Activated T-cell treated with anti-CD3 and anti-CD28 coated beads, Interleukin-2, amount 50 U/mL, for 4 hours (primary cell): ENCODE measurements around the gene PLGRKT. TPM values are rescaled to one million over a fixed set of nuclear protein-coding genes. Genes with fewer than 3 reads are reported as not detected.
"Not testable (repeated sequence)": the region's sequence is repeated elsewhere in the genome, so short reads cannot be mapped to it uniquely, and the experiment has no call there.

Source experiments
- ATAC-seq, 2 donors: fragments of 200-7000 bp; cut with Tn5 transposase; one replicate each; pipeline ENCODE4 v1.10.0; 2021
- DNase-seq: peaks from one replicate; pipeline ENCODE4 v3.0.0-alpha.2; 2020
- H3K27me3 Mint-ChIP-seq: one replicate; pipeline ENCODE4 v1.8.0; 2021; ENCODE audit warnings: low read depth, mixed read lengths
- H3K36me3 Mint-ChIP-seq: one replicate; pipeline ENCODE4 v1.8.0; 2022; ENCODE audit warnings: mixed read lengths; ENCODE audit not compliant: insufficient read depth
- H3K4me1 Mint-ChIP-seq: one replicate; pipeline ENCODE4 v1.8.0; 2021; ENCODE audit warnings: low read depth, mixed read lengths
- H3K4me3 Mint-ChIP-seq: one replicate; pipeline ENCODE4 v1.8.0; 2021; ENCODE audit warnings: mild to moderate bottlenecking, moderate library complexity, mixed read lengths
- H3K9me3 Mint-ChIP-seq: one replicate; pipeline ENCODE4 v1.8.0; 2021; ENCODE audit warnings: mixed read lengths
- total RNA-seq, 3 donors: library from RNA; stranded (reverse); gene quantifications; one replicate each; pipeline ENCODE4 v1.2.1, GENCODE V29; 2021

PLGRKT gene
- total RNA-seq, 3 donors from 2014 or later: 23.7 to 45.3 (median 30.9) TPM

DNA sequence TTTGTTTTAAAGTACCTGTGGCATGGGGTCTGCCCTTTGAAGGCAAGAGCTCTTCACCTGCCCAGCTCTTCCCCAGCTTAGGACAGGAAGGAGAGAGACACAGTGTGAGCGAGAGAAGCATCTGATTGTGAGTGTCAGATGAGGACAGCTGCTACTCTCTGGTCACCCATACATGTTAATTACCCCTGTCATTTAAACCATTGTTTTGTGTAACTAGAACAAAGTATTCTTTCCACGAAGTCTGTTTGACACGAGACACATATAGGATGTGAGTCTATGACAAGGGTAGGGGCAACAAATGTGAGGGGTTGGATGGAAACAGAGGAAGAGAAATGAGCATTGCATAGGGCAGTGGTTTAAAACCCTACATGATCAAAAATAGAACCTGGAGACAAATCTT lies 9.6 kb upstream of the PLGRKT start:
- Mint-ChIP-seq H3K4me1 (peaks cover 50% of the 10 kb centered on the region), H3K27me3 (peaks cover 2% of the 10 kb centered on the region), H3K4me3 (peak overlapping the region; percentile 46), H3K9me3 (peaks cover 5% of the 10 kb centered on the region), H3K36me3 (peaks cover 6% of the 10 kb centered on the region)
- DNase-seq (no peak), ATAC-seq (no peak)

DNA sequence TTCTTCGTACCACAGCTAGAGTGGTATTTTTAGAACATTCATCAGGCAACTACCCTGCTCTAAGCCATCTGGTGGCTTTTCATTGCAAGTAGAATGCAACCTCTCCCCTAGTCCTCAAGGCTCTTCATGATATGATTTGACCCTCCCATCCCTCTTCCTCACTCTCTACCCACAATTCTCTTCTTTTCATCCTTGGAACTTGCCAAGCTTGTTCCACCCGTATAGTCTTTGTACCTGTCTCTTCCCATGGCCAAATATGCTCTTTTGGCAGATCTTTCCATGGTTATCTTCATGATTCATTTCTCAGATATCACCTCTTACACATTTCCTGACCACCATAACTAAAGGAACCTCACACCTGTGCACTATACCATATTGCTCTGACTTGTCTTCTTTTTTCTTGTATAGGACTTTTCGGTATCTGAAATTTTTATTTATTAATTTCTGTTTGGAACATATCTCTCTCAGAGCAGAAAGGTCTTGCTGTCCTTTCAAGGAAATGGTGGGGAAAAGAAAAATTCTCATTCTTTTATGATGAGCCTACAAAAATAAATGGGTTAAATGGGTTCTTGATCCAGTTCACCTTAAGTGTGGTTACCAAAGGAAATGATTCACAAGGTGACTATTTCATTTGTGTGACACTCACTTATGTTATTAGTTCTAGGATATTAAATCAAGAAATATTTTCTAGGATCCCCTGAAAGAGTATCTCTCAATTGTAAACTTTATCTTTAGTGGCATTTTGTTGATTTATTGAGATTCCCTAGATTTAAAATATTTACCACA lies 8.9 kb upstream of the PLGRKT start:
- Mint-ChIP-seq H3K27me3 (peaks cover 2% of the 10 kb centered on the region), H3K36me3 (peaks cover 2% of the 10 kb centered on the region), H3K4me1 (peaks cover 50% of the 10 kb centered on the region), H3K9me3 (peaks cover 5% of the 10 kb centered on the region), H3K4me3 (peak overlapping the region; percentile 46)
- ATAC-seq (peak; percentile 41 to 55), DNase-seq (no peak)

DNA sequence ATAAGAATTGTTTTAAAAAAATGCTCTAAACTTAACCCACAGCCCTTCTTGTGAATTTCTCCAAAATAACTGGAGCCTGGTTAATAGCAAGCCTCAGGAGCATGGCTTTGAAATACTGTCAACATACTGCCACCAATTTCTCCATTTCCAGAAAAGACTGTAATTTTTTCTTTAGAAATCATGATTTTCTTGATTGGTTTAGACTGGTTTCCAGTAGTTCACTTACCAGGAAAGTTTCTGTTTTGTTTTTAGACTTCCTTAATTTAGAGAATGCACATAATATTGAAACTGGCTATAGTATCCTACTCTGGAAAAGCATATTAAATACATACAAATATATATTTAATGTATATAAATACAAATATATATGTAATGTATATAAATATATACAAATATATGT lies 8.2 kb upstream of the PLGRKT start:
- peaks cover 2% of the 10 kb centered on the region for H3K27me3 Mint-ChIP-seq
- DNase-seq (no peak), ATAC-seq (no peak)
- peaks cover 49% of the 10 kb centered on the region for H3K4me1 Mint-ChIP-seq
- no peak overlapping the region for H3K4me3 Mint-ChIP-seq
- H3K36me3 Mint-ChIP-seq: no peaks in the 10 kb centered on the region
- H3K9me3 Mint-ChIP-seq: peaks cover 5% of the 10 kb centered on the region

DNA sequence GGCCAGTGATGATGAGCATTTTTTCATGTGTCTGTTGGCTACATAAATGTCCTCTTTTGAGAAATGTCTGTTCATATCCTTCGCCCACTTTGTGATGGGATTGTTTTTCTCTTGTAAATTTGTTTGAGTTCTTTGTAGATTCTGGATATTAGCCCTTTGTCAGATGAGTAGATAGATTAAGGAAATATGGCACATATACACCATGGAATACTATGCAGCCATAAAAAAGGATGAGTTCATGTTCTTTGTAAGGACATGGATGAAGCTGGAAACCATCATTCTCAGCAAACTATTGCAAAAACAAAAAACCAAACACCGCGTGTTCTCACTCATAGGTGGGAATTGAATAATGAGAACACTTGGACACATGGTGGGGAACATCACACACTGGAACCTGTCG lies 7.4 kb upstream of the PLGRKT start:
- not testable (repeated sequence) for H3K36me3 Mint-ChIP-seq, H3K9me3 Mint-ChIP-seq, H3K4me3 Mint-ChIP-seq, H3K27me3 Mint-ChIP-seq, DNase-seq, ATAC-seq
- H3K4me1 Mint-ChIP-seq: peaks cover 48% of the 10 kb centered on the region

DNA sequence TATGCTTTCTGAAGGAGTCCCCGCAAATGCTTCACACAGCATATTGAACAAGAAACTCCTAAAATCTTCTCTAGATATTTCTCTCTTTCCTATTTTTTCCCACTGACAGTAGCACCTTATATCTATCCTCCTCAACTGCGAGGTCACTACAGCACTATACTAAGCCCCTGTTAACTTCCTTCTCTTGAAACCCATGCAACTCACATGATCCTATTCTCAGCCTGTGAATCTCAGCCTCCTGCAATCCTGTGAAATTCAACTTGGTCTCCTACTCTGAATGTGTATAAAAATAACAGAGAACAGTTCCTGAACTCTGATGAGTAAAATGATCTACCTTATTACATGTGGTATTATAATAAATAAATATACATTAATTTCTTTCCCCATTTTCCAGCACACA lies 6.1 kb upstream of the PLGRKT start:
- Mint-ChIP-seq H3K9me3 (peaks cover 5% of the 10 kb centered on the region), H3K4me1 (peaks cover 41% of the 10 kb centered on the region), H3K4me3 (no peak overlapping the region), H3K36me3 (no peaks in the 10 kb centered on the region), H3K27me3 (peaks cover 2% of the 10 kb centered on the region)
- DNase-seq (no peak), ATAC-seq (no peak)

DNA sequence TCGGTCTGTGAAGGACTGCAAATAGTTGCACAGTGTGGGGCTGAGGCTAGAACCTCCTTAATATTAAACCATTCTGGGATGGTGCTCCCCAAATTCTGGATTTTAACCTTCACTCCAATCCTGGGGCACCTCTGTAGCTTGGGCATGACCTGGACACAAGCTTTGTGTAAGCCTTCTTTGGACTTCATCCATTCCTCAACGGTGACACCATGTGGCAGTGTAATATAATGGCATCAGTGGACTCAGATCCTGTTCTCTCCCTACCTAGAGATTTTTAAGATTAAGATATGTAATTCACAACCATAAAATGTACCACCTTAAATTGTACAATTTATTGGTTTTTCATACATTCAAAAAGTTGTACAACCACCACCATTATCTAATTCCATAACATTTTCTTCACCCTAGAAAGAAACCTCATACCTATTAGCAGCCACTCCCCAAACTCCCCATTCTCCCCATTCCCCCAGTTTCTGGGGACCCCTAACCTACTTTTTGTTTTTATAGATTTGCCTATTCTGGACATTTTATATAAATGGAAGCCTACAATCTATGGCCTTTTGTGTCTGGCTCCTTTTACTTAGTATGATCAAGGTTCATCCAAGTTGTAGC lies 4.8 kb upstream of the PLGRKT start:
- H3K4me1 Mint-ChIP-seq: peaks cover 38% of the 10 kb centered on the region
- no peak for ATAC-seq
- H3K27me3 Mint-ChIP-seq: peaks cover 2% of the 10 kb centered on the region
- no peak for DNase-seq
- H3K9me3 Mint-ChIP-seq: peaks cover 5% of the 10 kb centered on the region
- H3K4me3 Mint-ChIP-seq: no peak overlapping the region
- no peaks in the 10 kb centered on the region for H3K36me3 Mint-ChIP-seq

DNA sequence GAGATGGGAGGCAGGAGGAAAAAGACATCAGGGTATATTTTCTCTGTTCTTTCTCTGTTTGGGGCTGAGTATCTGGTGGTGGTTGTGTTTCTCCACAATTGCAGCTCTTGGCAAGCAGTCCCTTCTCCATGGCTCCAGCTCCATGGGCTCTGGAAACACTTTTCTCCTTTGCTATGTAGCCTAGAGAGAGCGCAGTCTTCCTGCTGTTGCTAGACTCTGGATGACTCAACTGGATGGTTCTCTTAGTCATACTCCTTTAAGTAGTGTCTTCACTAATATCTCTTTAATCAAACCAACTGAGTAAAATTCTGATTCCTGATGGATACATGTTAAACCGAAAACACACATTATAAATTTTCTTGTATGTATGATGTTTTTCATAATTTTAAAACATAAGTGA lies 3.3 kb upstream of the PLGRKT start:
- DNase-seq (no peak), ATAC-seq (no peak)
- H3K36me3 Mint-ChIP-seq: peaks cover 1% of the 10 kb centered on the region
- H3K27me3 Mint-ChIP-seq: peaks cover 2% of the 10 kb centered on the region
- no peak overlapping the region for H3K4me3 Mint-ChIP-seq
- peaks cover 36% of the 10 kb centered on the region for H3K4me1 Mint-ChIP-seq
- H3K9me3 Mint-ChIP-seq: no peaks in the 10 kb centered on the region

DNA sequence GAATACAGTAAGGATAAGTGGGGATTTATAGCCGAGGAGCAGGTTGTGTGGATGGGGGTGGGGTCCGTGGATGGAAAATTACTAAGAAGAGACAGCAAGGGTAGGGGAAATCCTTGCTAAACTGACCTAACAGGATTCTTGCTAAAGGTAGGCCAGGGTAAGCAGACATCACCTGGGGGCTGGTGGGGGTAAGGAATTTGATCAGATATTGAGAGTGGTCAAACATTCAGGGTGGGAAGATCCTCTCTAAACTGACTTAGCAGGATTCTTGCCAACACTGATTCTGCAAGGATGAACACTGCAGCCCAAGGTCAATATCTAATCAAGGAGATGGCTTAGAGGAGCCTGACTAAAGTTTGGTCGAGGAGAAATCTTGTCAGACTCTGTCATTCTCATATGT lies 2.7 kb upstream of the PLGRKT start:
- no peak for DNase-seq
- peaks cover 42% of the 10 kb centered on the region for H3K4me1 Mint-ChIP-seq
- H3K9me3 Mint-ChIP-seq: no peaks in the 10 kb centered on the region
- H3K36me3 Mint-ChIP-seq: peaks cover 7% of the 10 kb centered on the region
- peaks cover 2% of the 10 kb centered on the region for H3K27me3 Mint-ChIP-seq
- H3K4me3 Mint-ChIP-seq: no peak overlapping the region
- ATAC-seq: no peak

DNA sequence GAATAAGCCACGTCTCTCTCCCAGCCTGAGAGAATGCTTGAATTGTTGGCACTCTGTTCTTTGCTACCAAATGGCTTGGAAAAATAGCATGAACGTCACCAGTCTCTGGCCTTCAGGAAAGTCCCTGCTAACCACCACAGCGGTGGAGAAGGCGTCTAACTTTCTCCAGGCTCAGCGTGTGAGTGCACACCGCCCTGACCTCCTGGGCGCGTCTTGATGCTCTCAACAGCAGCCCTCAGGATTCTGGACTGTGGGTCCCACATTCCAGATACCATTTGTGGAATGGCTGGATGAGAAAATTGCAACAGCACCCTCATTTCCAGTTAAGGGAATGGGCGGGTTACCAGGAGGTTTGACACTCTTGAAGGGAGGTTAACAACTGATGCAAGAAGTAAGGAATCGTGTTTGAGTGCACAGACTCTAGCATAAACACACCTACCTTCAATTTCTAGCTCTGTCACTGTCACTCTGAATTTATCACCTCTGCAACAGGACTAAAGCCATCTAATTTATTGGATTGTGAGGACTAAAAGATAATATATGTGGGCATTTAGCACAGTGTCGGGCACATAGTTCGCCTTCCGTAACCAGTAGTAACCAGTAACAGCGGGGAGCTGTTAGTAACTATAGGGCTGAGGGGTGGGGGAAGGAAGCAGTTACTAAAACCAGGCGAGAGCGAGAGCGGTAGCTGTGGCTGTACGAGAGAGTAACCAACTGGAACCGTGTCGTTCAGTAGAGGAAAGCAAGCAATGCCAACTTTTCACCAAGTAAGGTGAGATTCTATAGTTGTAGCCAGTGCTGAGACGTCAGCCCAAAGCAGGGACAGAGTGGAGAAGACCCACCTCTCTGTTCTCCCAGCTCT lies 807 bp upstream of the PLGRKT start:
- H3K9me3 Mint-ChIP-seq: no peaks in the 10 kb centered on the region
- peaks cover 14% of the 10 kb centered on the region for H3K36me3 Mint-ChIP-seq
- peaks cover 46% of the 10 kb centered on the region for H3K4me1 Mint-ChIP-seq
- DNase-seq: peak; percentile 21
- no peaks in the 10 kb centered on the region for H3K27me3 Mint-ChIP-seq
- ATAC-seq: peak; percentile 6 to 40
- peak overlapping the region; percentile 91 for H3K4me3 Mint-ChIP-seq

DNA sequence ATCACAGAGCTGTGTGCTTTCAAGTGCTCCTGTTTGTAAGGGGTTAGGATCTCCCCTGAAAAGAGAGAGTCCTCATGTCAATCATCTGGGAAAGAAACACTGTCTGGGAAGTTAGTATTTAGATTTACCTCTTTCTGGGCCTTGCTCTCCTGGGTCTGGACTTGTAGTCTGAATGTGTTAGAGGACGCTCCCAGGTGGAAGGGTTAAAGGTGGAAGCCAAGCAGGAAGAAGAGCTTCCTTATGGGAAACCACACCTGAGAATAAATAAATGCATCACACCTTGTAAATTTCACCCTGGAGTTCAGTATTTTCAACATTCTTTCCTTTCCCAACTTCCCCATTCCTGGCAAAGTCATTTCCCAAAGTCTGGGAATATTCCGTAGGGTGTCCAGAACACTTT lies 1.3 kb downstream of the PLGRKT start:
- Mint-ChIP-seq H3K36me3 (peaks cover 25% of the 10 kb centered on the region), H3K4me1 (peaks cover 42% of the 10 kb centered on the region), H3K9me3 (no peaks in the 10 kb centered on the region), H3K27me3 (no peaks in the 10 kb centered on the region), H3K4me3 (peak overlapping the region; percentile 91)
- DNase-seq (no peak), ATAC-seq (no peak)

DNA sequence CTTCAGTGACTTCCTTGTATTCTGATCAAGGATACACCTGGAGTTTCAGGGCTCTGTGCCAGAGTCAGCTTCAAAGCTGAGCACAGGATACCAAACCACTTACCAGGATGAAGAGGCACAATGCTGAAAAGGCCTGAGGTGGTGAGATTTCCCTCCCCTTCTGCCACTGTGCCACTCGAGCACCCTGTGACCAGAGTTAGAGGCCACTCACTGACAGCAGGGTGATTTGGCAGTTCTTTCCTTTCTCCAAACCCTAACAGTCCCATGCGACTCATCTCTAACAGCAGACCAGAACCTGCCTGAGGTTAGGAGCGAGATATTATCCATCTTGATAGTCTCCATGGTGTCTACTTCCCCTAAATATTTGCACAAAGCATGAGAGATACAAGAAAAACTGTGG lies 1.8 kb downstream of the PLGRKT start:
- Mint-ChIP-seq H3K36me3 (peaks cover 25% of the 10 kb centered on the region), H3K27me3 (no peaks in the 10 kb centered on the region), H3K4me3 (peak overlapping the region; percentile 91), H3K4me1 (peaks cover 38% of the 10 kb centered on the region), H3K9me3 (no peaks in the 10 kb centered on the region)
- ATAC-seq (no peak), DNase-seq (no peak)

DNA sequence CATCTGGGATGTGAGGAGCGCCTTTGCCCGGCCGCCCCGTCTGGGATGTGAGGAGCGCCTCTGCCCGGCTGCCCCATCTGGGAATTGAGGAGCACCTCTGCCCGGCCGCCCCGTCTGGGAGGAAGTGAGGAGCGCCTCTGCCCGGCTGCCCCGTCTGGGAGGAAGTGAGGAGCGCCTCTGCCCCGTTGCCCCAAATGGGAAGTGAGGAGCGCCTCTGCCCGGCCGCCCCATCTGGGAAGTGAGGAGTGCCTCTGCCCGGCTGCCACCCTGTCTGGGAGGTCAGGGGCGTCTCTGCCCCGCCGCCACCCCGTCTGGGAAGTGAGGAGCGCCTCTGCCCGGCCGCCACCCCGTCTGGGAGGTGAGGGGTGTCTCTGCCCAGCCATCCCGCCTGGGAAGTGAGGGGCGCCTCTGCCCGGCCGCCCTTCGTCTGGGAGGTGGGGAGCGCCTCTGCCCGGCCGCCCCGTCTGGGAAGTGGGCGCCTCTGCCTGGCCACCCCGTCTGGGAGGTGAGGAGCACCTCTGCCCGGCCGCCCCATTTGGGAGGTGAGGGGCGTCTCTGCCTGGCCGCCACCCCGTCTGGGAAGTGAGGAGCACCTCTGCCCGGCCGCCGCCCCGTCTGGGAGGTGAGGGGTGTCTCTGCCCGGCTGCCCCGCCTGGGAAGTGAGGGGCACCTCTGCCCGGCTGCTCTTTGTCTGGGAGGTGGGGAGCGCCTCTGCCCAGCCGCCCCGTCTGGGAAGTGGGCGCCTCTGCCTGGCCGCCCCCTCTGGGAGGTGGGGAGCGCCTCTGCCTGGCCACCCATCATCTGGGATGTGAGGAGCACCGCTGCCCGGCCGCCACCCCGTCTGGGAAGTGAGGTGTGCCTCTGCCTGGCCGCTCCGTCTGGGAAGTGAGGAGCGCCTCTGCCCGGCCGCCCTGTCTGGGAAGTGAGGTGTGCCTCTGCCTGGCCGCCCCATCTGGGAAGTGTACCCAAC lies 3.6 kb downstream of the PLGRKT start:
- not testable (repeated sequence) for H3K4me3 Mint-ChIP-seq, ATAC-seq, H3K9me3 Mint-ChIP-seq, DNase-seq, H3K27me3 Mint-ChIP-seq
- peaks cover 35% of the 10 kb centered on the region for H3K4me1 Mint-ChIP-seq
- H3K36me3 Mint-ChIP-seq: peaks cover 32% of the 10 kb centered on the region

DNA sequence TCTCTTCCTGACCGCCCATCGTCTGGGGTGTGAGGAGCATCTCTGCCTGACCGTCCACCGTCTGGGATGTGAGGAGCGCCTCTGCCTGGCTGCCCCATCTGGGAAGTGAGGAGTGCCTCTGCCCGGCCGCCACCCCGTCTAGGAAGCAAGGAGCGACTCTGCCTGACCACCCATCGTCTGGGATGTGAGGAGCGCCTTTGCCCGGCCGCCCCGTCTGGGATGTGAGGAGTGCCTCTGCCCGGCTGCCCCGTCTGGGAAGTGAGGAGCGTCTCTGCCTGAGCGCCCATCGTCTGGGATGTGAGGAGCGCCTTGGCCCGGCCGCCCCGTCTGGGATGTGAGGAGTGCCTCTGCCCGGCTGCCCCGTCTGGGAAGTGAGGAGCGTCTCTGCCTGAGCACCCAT lies 4.4 kb downstream of the PLGRKT start:
- ATAC-seq, H3K27me3 Mint-ChIP-seq, H3K9me3 Mint-ChIP-seq, H3K4me3 Mint-ChIP-seq, DNase-seq: not testable (repeated sequence)
- peaks cover 27% of the 10 kb centered on the region for H3K4me1 Mint-ChIP-seq
- peaks cover 34% of the 10 kb centered on the region for H3K36me3 Mint-ChIP-seq
